ENCODE measurements around the gene NAV2.
"Not testable (repeated sequence)": the region's sequence is repeated elsewhere in the genome, so short reads cannot be mapped to it uniquely, and the experiment has no call there.

The NAV2 gene

GRCh38 chr11:19895776-19896175, 183.1 kb downstream of the NAV2 start:
- DNase-seq (ENCODE audit: low spot score): no peak

- DNase-seq (ENCODE audit: low spot score): peak; percentile 57
These were observed 191.0 kb downstream of the NAV2 start for GRCh38 chr11:19903620-19904069.

- peak; percentile 25 for DNase-seq (ENCODE audit: low spot score)
These were observed 192.7 kb downstream of the NAV2 start for GRCh38 chr11:19905280-19905853.

GRCh38 chr11:19906126-19906525, 193.5 kb downstream of the NAV2 start:
- no peak for DNase-seq (ENCODE audit: low spot score)

GRCh38 chr11:19907008-19907579, 194.5 kb downstream of the NAV2 start:
- no peak for DNase-seq (ENCODE audit: low spot score)

GRCh38 chr11:19907839-19908238, 195.2 kb downstream of the NAV2 start:
- DNase-seq (ENCODE audit: low spot score): no peak

- DNase-seq (ENCODE audit: low spot score): no peak
These were observed 198.3 kb downstream of the NAV2 start for GRCh38 chr11:19910931-19911330.

GRCh38 chr11:19912115-19912957, 199.7 kb downstream of the NAV2 start:
- DNase-seq (ENCODE audit: low spot score): no peak

- DNase-seq (ENCODE audit: low spot score): no peak
These were observed 200.6 kb downstream of the NAV2 start for GRCh38 chr11:19912958-19913892.

GRCh38 chr11:19913893-19914249, 201.2 kb downstream of the NAV2 start:
- DNase-seq (ENCODE audit: low spot score): no peak

GRCh38 chr11:19915808-19916207, 203.2 kb downstream of the NAV2 start:
- DNase-seq (ENCODE audit: low spot score): no peak

GRCh38 chr11:19917069-19917468, 204.4 kb downstream of the NAV2 start:
- DNase-seq (ENCODE audit: low spot score): no peak

GRCh38 chr11:19918302-19919049, 205.8 kb downstream of the NAV2 start:
- DNase-seq (ENCODE audit: low spot score): no peak

- peak; percentile 16 for DNase-seq (ENCODE audit: low spot score)
These were observed 206.5 kb downstream of the NAV2 start for GRCh38 chr11:19919050-19919561.

GRCh38 chr11:19920982-19921381, 208.3 kb downstream of the NAV2 start:
- DNase-seq (ENCODE audit: low spot score): no peak

GRCh38 chr11:19921976-19922688, 209.5 kb downstream of the NAV2 start:
- no peak for DNase-seq (ENCODE audit: low spot score)

- no peak for DNase-seq (ENCODE audit: low spot score)
These were observed 210.0 kb downstream of the NAV2 start for GRCh38 chr11:19922689-19923035.

GRCh38 chr11:19923626-19924025, 211.0 kb downstream of the NAV2 start:
- no peak for DNase-seq (ENCODE audit: low spot score)

- DNase-seq (ENCODE audit: low spot score): no peak
These were observed 211.7 kb downstream of the NAV2 start for GRCh38 chr11:19924311-19924710.

- no peak for DNase-seq (ENCODE audit: low spot score)
These were observed 212.1 kb downstream of the NAV2 start for GRCh38 chr11:19924716-19925115.

- DNase-seq (ENCODE audit: low spot score): not testable (repeated sequence)
These were observed 214.8 kb downstream of the NAV2 start for GRCh38 chr11:19927403-19927802.

All from LoVo (cell line).